Large intestine (tissue), 3 donors: ENCODE data around the gene VPS45. TPM values are rescaled to one million over a fixed set of nuclear protein-coding genes. Genes with fewer than 3 reads are reported as not detected.
"Not testable (repeated sequence)": the region's sequence is repeated elsewhere in the genome, so short reads cannot be mapped to it uniquely, and the experiment has no call there.

Source experiments
- DNase-seq, 2 donors: peaks; one replicate each; pipeline versions ENCODE4 v3.0.0 to v3.0.0-alpha.2; 2013
- H3K27ac ChIP-seq: one replicate; pipeline ENCODE4 v1.5.1; 2013; ENCODE audit warnings: low read length
- H3K27me3 ChIP-seq: 2 replicates; pipeline ENCODE4 v1.6.1; 2013; ENCODE audit warnings: low read length; ENCODE audit not compliant: control insufficient read depth, insufficient read depth
- H3K36me3 ChIP-seq: 2 replicates; pipeline ENCODE4 v1.6.1; 2013; ENCODE audit warnings: low read length; ENCODE audit not compliant: control insufficient read depth, insufficient read depth
- H3K4me1 ChIP-seq: one replicate; pipeline ENCODE4 v1.6.1; 2013; ENCODE audit warnings: low read length; ENCODE audit not compliant: control insufficient read depth, insufficient read depth
- H3K4me3 ChIP-seq: one replicate; pipeline ENCODE4 v1.5.1; 2013; ENCODE audit warnings: low read length
- H3K9me3 ChIP-seq: one replicate; pipeline ENCODE4 v1.6.1; 2013; ENCODE audit warnings: mild to moderate bottlenecking, low read depth, low read length, moderate library complexity; ENCODE audit not compliant: control insufficient read depth
- WGBS: methylation state at CpG from one replicate; pipeline ENCODE4 v1.1.5; 2013; ENCODE audit warnings: low lambda C conversion rate; ENCODE audit not compliant: insufficient coverage; 5-methylcytosine and 5-hydroxymethylcytosine counted together
- polyA plus RNA-seq: library from polyadenylated mRNA; unstranded; fragments of 120-200 nt; gene quantifications from one replicate; pipeline ENCODE4 v1.2.1, GENCODE V29; 2013

The VPS45 gene
- polyA plus RNA-seq, 1 donor: 43.6 TPM

GRCh38 chr1:150144606-150145005, 77.0 kb downstream of the VPS45 start:
- Histone ChIP-seq H3K4me1 (no peaks in the 10 kb centered on the region), H3K27ac (no peak overlapping the region), H3K27me3 (peaks cover 12% of the 10 kb centered on the region), H3K4me3 (no peak overlapping the region), H3K36me3 (peaks cover 3% of the 10 kb centered on the region), H3K9me3 (no peaks in the 10 kb centered on the region)
- no CpG with 5 or more reads among the region's 5 CpGs for WGBS
- no peak for DNase-seq

- not testable (repeated sequence) for H3K36me3 ChIP-seq, H3K4me1 ChIP-seq, H3K9me3 ChIP-seq, H3K4me3 ChIP-seq, DNase-seq, H3K27ac ChIP-seq
- 91% methylated on average over 5 of the region's 5 CpGs for WGBS
- H3K27me3 ChIP-seq: peaks cover 20% of the 10 kb centered on the region
These were observed 78.4 kb downstream of the VPS45 start for GRCh38 chr1:150146016-150146415.

GRCh38 chr1:150146849-150147542, 79.4 kb downstream of the VPS45 start:
- peaks cover 3% of the 10 kb centered on the region for H3K36me3 ChIP-seq
- no peaks in the 10 kb centered on the region for H3K4me1 ChIP-seq
- H3K27me3 ChIP-seq: peaks cover 29% of the 10 kb centered on the region
- WGBS: no CpG with 5 or more reads among the region's 10 CpGs
- H3K27ac ChIP-seq: no peak overlapping the region
- no peak overlapping the region for H3K4me3 ChIP-seq
- DNase-seq: no peak
- H3K9me3 ChIP-seq: peaks cover 4% of the 10 kb centered on the region

GRCh38 chr1:150148837-150149270, 81.3 kb downstream of the VPS45 start:
- H3K4me3 ChIP-seq: peak overlapping the region; percentile 63
- peak overlapping the region; percentile 83 for H3K27ac ChIP-seq
- H3K36me3 ChIP-seq: peaks cover 3% of the 10 kb centered on the region
- peaks cover 32% of the 10 kb centered on the region for H3K27me3 ChIP-seq
- WGBS: no CpG with 5 or more reads among the region's 8 CpGs
- H3K4me1 ChIP-seq: no peaks in the 10 kb centered on the region
- DNase-seq: no peak
- peaks cover 4% of the 10 kb centered on the region for H3K9me3 ChIP-seq

- Histone ChIP-seq H3K4me3 (peak within 1 kb of the TSS; percentile 63), H3K27ac (peak within 1 kb of the TSS; percentile 83), H3K9me3 (peaks cover 4% of the 10 kb centered on the region), H3K36me3 (peaks cover 9% of the 10 kb centered on the region), H3K27me3 (peaks cover 32% of the 10 kb centered on the region), H3K4me1 (no peaks in the 10 kb centered on the region)
- DNase-seq: peak; percentile 57 to 79
- WGBS: 0% methylated on average over 2 of the region's 89 CpGs
These were observed 81.9 kb downstream of the VPS45 start, which contains the start of gene PLEKHO1 for GRCh38 chr1:150149271-150150132. PLEKHO1 (plus strand) TSS chr1:150149916; CDS start chr1:150150258, 342 bp downstream.

- no CpG with 5 or more reads among the region's 114 CpGs for WGBS
These were observed 82.8 kb downstream of the VPS45 start for GRCh38 chr1:150150133-150151021.

GRCh38 chr1:150151291-150152181, 84.0 kb downstream of the VPS45 start:
- peak overlapping the region; percentile 63 for H3K4me3 ChIP-seq
- 20% methylated on average over 1 of the region's 15 CpGs for WGBS
- peaks cover 4% of the 10 kb centered on the region for H3K9me3 ChIP-seq
- H3K4me1 ChIP-seq: no peaks in the 10 kb centered on the region
- H3K27ac ChIP-seq: peak overlapping the region; percentile 61
- H3K36me3 ChIP-seq: peaks cover 15% of the 10 kb centered on the region
- H3K27me3 ChIP-seq: peaks cover 32% of the 10 kb centered on the region
- DNase-seq: peak in 1 of 2 donors; percentile 33

More at GRCh38 chr1:150150133-150151021, 82.8 kb downstream of the VPS45 start:
- peaks cover 9% of the 10 kb centered on the region for H3K36me3 ChIP-seq
- peak in 1 of 2 donors; percentile 30 for DNase-seq
- peaks cover 4% of the 10 kb centered on the region for H3K9me3 ChIP-seq
- peak overlapping the region; percentile 61 for H3K27ac ChIP-seq
- peaks cover 32% of the 10 kb centered on the region for H3K27me3 ChIP-seq
- H3K4me3 ChIP-seq: peak overlapping the region; percentile 63
- no peaks in the 10 kb centered on the region for H3K4me1 ChIP-seq

- no peaks in the 10 kb centered on the region for H3K4me1 ChIP-seq
- peak overlapping the region; percentile 61 for H3K27ac ChIP-seq
- H3K27me3 ChIP-seq: peaks cover 32% of the 10 kb centered on the region
- peaks cover 22% of the 10 kb centered on the region for H3K36me3 ChIP-seq
- WGBS: no CpG with 5 or more reads among the region's 2 CpGs
- DNase-seq: no peak
- peak overlapping the region; percentile 63 for H3K4me3 ChIP-seq
- peaks cover 4% of the 10 kb centered on the region for H3K9me3 ChIP-seq
These were observed 84.6 kb downstream of the VPS45 start for GRCh38 chr1:150152182-150152536.

GRCh38 chr1:150152772-150153456, 85.3 kb downstream of the VPS45 start:
- no CpG with 5 or more reads among the region's 8 CpGs for WGBS
- peaks cover 28% of the 10 kb centered on the region for H3K36me3 ChIP-seq
- peaks cover 32% of the 10 kb centered on the region for H3K27me3 ChIP-seq
- no peak overlapping the region for H3K4me3 ChIP-seq
- peaks cover 4% of the 10 kb centered on the region for H3K9me3 ChIP-seq
- H3K27ac ChIP-seq: peak overlapping the region; percentile 7
- DNase-seq: no peak
- no peaks in the 10 kb centered on the region for H3K4me1 ChIP-seq
